H1 (cell line): ENCODE results near the gene SLC35A3. TPM values are rescaled to one million over a fixed set of nuclear protein-coding genes. Genes with fewer than 3 reads are reported as not detected.

ENCODE experiments used
- CTCF ChIA-PET: fragments of 300-600 bp; sonication (Branson Sonifier 250); formaldehyde crosslinking; loops from one replicate; lab custom pipeline; 2021; ENCODE audit not compliant: partially characterized antibody; lab: Charles Lee
- POLR2A ChIA-PET: fragments of 300-600 bp; sonication (Branson Sonifier 250); formaldehyde crosslinking; loops from one replicate; lab custom pipeline; 2021; ENCODE audit warnings: inconsistent platforms; ENCODE audit not compliant: partially characterized antibody; lab: Charles Lee
- DNase-seq, 2 experiments: peaks; one replicate each; pipeline versions ENCODE4 v3.0.0 to v3.0.0-alpha.2; 2010 to 2022; ENCODE audit warnings: low spot score in 2 of 2, low read depth in 1 of 2, mixed read lengths in 1 of 2
- FAIRE-seq: peaks from 2 replicates; lab custom pipeline; 2011; peaks lifted over from hg19 to GRCh38; lab: Jason Lieb, UNC
- H2AFZ ChIP-seq: 2 replicates; pipeline ENCODE4 v1.8.1; 2012; ENCODE audit warnings: low read length, inconsistent platforms
- H2AK5ac ChIP-seq: 2 replicates; pipeline ENCODE4 v1.6.1; 2013; ENCODE audit warnings: low read depth, low read length
- H2BK120ac ChIP-seq: replicated peaks from 2 replicates; pipeline ENCODE3; 2013; ENCODE audit warnings: low read depth, low read length, inconsistent platforms
- H2BK12ac ChIP-seq: 2 replicates; pipeline ENCODE4 v1.6.1; 2013; ENCODE audit warnings: low read depth, low read length
- H2BK15ac ChIP-seq: 2 replicates; pipeline ENCODE4 v1.6.1; 2013; ENCODE audit warnings: low read length
- H2BK20ac ChIP-seq: 2 replicates; pipeline ENCODE4 v1.6.1; 2013; ENCODE audit warnings: low read length
- H2BK5ac ChIP-seq: 2 replicates; pipeline ENCODE4 v1.6.1; 2013; ENCODE audit warnings: low read depth, low read length
- H3K14ac ChIP-seq: 2 replicates; pipeline ENCODE4 v1.6.1; 2013; ENCODE audit warnings: inconsistent platforms; ENCODE audit not compliant: insufficient read length
- H3K18ac ChIP-seq: 2 replicates; pipeline ENCODE4 v1.6.1; 2013; ENCODE audit warnings: low read length; ENCODE audit errors: extremely low read depth
- H3K23ac ChIP-seq: 2 replicates; pipeline ENCODE4 v1.6.1; 2013; ENCODE audit warnings: inconsistent platforms; ENCODE audit not compliant: insufficient read length
- H3K23me2 ChIP-seq: 2 replicates; pipeline ENCODE4 v1.6.1; 2013; ENCODE audit warnings: low read depth, low read length
- H3K27ac ChIP-seq: 2 replicates; pipeline ENCODE4 v1.6.1; 2011; ENCODE audit warnings: low read depth, low read length, inconsistent platforms
- H3K27me3 ChIP-seq, 4 experiments: replicated peaks in 1 of 4; 1 replicate in 1 of 4; 2 replicates in 3 of 4; pipeline versions ENCODE4 v1.6.1 to v1.8.1; 2011 to 2013; ENCODE audit warnings: low read length in 3 of 4, mild to moderate bottlenecking in 3 of 4, inconsistent platforms in 2 of 4, mixed read lengths in 2 of 4, moderate library complexity in 1 of 4; ENCODE audit not compliant: control insufficient read depth in 3 of 4, insufficient read depth in 3 of 4; ENCODE audit errors: extremely low read depth in 1 of 4
- H3K36me3 ChIP-seq, 4 experiments: 2 replicates each; pipeline versions ENCODE4 v1.6.1 to v1.8.1; 2011 to 2013; ENCODE audit warnings: mild to moderate bottlenecking in 4 of 4, low read length in 3 of 4, moderate library complexity in 2 of 4, control low read depth in 1 of 4, inconsistent platforms in 1 of 4; ENCODE audit not compliant: insufficient read depth in 4 of 4, control insufficient read depth in 2 of 4
- H3K4ac ChIP-seq: replicated peaks from 2 replicates; pipeline ENCODE3; 2013; ENCODE audit warnings: low read length, low read depth, mixed read lengths, inconsistent platforms; ENCODE audit not compliant: insufficient read length
- H3K4me1 ChIP-seq, 4 experiments: replicated peaks in 1 of 4; 1 replicate in 1 of 4; 2 replicates in 3 of 4; pipeline versions ENCODE4 v1.6.1 to v1.8.1; 2011 to 2013; ENCODE audit warnings: low read length in 3 of 4, inconsistent platforms in 2 of 4, mixed read lengths in 1 of 4; ENCODE audit not compliant: insufficient read depth in 4 of 4, control insufficient read depth in 3 of 4
- H3K4me2 ChIP-seq, 2 experiments: 2 replicates each; pipeline versions ENCODE4 v1.6.1 to v1.8.1; 2011 to 2013; ENCODE audit warnings: low read depth in 2 of 2, low read length in 2 of 2, control low read depth in 1 of 2, inconsistent platforms in 1 of 2, mild to moderate bottlenecking in 1 of 2; ENCODE audit not compliant: insufficient read depth in 1 of 2
- H3K4me3 ChIP-seq, 4 experiments: fragments of 200-600, 300-600 bp in 1 of 4; sonication (generic), shearing (Covaris generic), sonication (Bioruptor Twin) in 1 of 4; 2 replicates each; pipeline versions ENCODE4 v1.5.1 to v1.8.1; 2011 to 2016; ENCODE audit warnings: low read length in 4 of 4, low read depth in 3 of 4, control low read depth in 2 of 4, inconsistent platforms in 2 of 4, mild to moderate bottlenecking in 2 of 4, mixed read lengths in 1 of 4, moderate library complexity in 1 of 4; ENCODE audit not compliant: insufficient read depth in 2 of 4; ENCODE audit errors: extremely low read depth in 1 of 4
- H3K56ac ChIP-seq: replicated peaks from 2 replicates; pipeline ENCODE3; 2013; ENCODE audit warnings: low read depth, mild to moderate bottlenecking, mixed read lengths, low read length, inconsistent platforms; ENCODE audit not compliant: insufficient read length
- H3K79me1 ChIP-seq: 2 replicates; pipeline ENCODE4 v1.6.1; 2013; ENCODE audit warnings: low read depth, low read length, control low read depth
- H3K79me2 ChIP-seq, 2 experiments: 2 replicates each; pipeline versions ENCODE4 v1.6.1 to v1.8.1; 2012 to 2013; ENCODE audit warnings: low read length in 2 of 2, mild to moderate bottlenecking in 2 of 2, inconsistent platforms in 1 of 2; ENCODE audit not compliant: insufficient read depth in 2 of 2, control insufficient read depth in 1 of 2
- H3K9ac ChIP-seq, 4 experiments: replicated peaks in 1 of 4; 1 replicate in 1 of 4; 2 replicates in 3 of 4; pipeline versions ENCODE4 v1.6.1 to v1.8.1; 2011 to 2013; ENCODE audit warnings: low read depth in 3 of 4, low read length in 3 of 4, control low read depth in 2 of 4, mild to moderate bottlenecking in 2 of 4, moderate library complexity in 2 of 4, inconsistent platforms in 1 of 4; ENCODE audit errors: extremely low read depth in 1 of 4
- H3K9me3 ChIP-seq, 2 experiments: 2 replicates each; pipeline versions ENCODE4 v1.6.1 to v1.8.1; 2012 to 2013; ENCODE audit warnings: mild to moderate bottlenecking in 2 of 2, moderate library complexity in 2 of 2, control low read depth in 1 of 2, inconsistent platforms in 1 of 2, low read depth in 1 of 2, low read length in 1 of 2, mixed read lengths in 1 of 2; ENCODE audit not compliant: insufficient read depth in 2 of 2
- H4K20me1 ChIP-seq, 2 experiments: replicated peaks in 1 of 2; 2 replicates each; pipeline versions ENCODE3 to v1.8.1; 2011 to 2013; ENCODE audit warnings: inconsistent platforms in 2 of 2, low read length in 2 of 2, mild to moderate bottlenecking in 1 of 2; ENCODE audit not compliant: insufficient read depth in 2 of 2, control insufficient read depth in 1 of 2
- H4K5ac ChIP-seq: 2 replicates; pipeline ENCODE4 v1.6.1; 2013; ENCODE audit warnings: low read length, low read depth, mixed read lengths, inconsistent platforms; ENCODE audit not compliant: insufficient read length
- H4K8ac ChIP-seq: 2 replicates; pipeline ENCODE4 v1.8.0; 2013; ENCODE audit warnings: mild to moderate bottlenecking, moderate library complexity, low read length, inconsistent platforms; ENCODE audit not compliant: insufficient read depth; ENCODE audit errors: extremely low read depth
- H4K91ac ChIP-seq: replicated peaks from 2 replicates; pipeline ENCODE3; 2013; ENCODE audit warnings: low read length, mixed read lengths, inconsistent platforms; ENCODE audit not compliant: insufficient read length
- CBX5 ChIP-seq: fragments of 300-800, 300-1000 bp; sonication (generic); IDR thresholded peaks from 2 replicates; pipeline ENCODE4 v1.7.1; 2016; ENCODE audit warnings: antibody characterized with exemption, low read length, low read depth
- EZH2 ChIP-seq: fragments of 200-600 bp; sonication (generic); IDR thresholded peaks from 2 replicates; pipeline ENCODE4 v1.7.1; 2012; ENCODE audit warnings: low read depth, mild to moderate bottlenecking, moderate library complexity, low read length, inconsistent platforms; ENCODE audit not compliant: severe bottlenecking
- GABPA ChIP-seq: IDR thresholded peaks from 2 replicates; pipeline ENCODE4 v1.6.1; 2011; ENCODE audit warnings: mild to moderate bottlenecking, low read length, moderate library complexity, borderline replicate concordance; ENCODE audit not compliant: insufficient read depth
- GTF2F1 ChIP-seq: IDR thresholded peaks from 2 replicates; pipeline ENCODE4 v1.6.1; 2012; ENCODE audit warnings: low read depth, low read length, improper control_type of control experiment, borderline replicate concordance
- JUN ChIP-seq: IDR thresholded peaks from 2 replicates; pipeline ENCODE4 v1.6.1; 2011; ENCODE audit warnings: low read depth, mild to moderate bottlenecking, improper control_type of control experiment, low read length
- RAD21 ChIP-seq, 2 experiments: IDR thresholded peaks in 1 of 2; conservative IDR thresholded peaks in 1 of 2; 2 replicates each; pipeline ENCODE4 v1.6.1; 2011; ENCODE audit warnings: low read depth in 2 of 2, low read length in 2 of 2, improper control_type of control experiment in 1 of 2, inconsistent platforms in 1 of 2, mild to moderate bottlenecking in 1 of 2, moderate library complexity in 1 of 2
- TAF1 ChIP-seq: IDR thresholded peaks from 2 replicates; pipeline ENCODE4 v1.6.1; 2011; ENCODE audit warnings: mild to moderate bottlenecking, low read depth, low read length
- TAF7 ChIP-seq: optimal IDR thresholded peaks from 2 replicates; pipeline ENCODE3; 2011; ENCODE audit warnings: low read depth, mild to moderate bottlenecking, inconsistent platforms, low read length, moderate library complexity, borderline replicate concordance
- YY1 ChIP-seq: IDR thresholded peaks from 2 replicates; pipeline ENCODE4 v1.6.1; 2011; ENCODE audit warnings: low read depth, mild to moderate bottlenecking, low read length
- ZNF274 ChIP-seq: IDR thresholded peaks from 2 replicates; pipeline ENCODE4 v1.7.0; 2012; ENCODE audit warnings: low read length, borderline replicate concordance; ENCODE audit errors: extremely low read depth
- WGBS, 2 experiments: shearing (Covaris generic) in 1 of 2; methylation state at CpG; one replicate each; pipeline versions ENCODE4 v1.1.6 to v1.1.7; 2013 to 2015; ENCODE audit warnings: low lambda C conversion rate in 2 of 2, mixed read lengths in 2 of 2, inconsistent platforms in 1 of 2, low coverage in 1 of 2, missing lambda C conversion rate in 1 of 2; ENCODE audit not compliant: insufficient replicate concordance in 2 of 2, insufficient coverage in 1 of 2, insufficient read length in 1 of 2; ENCODE audit errors: extremely low coverage in 1 of 2, missing lambda C conversion rate in 1 of 2; 5-methylcytosine and 5-hydroxymethylcytosine counted together
- polyA plus RNA-seq, 7 experiments: library from polyadenylated mRNA; depleted of rRNA in 3 of 7; stranded (reverse) in 5 of 7; unstranded in 2 of 7; fragments of >200 nt in 5 of 7; fragments of 200-250 nt in 2 of 7; gene quantifications; 1 replicate in 5 of 7; 2 replicates in 1 of 7; 4 replicates in 1 of 7; pipeline versions ENCODE4 v1.2.1 to v1.2.3, GENCODE V29; 2011 to 2013; ENCODE audit warnings: missing spikeins in 2 of 7, mixed read lengths in 2 of 7
- total RNA-seq: library from RNA; stranded (reverse); fragmentation: NEBNext Ultra II Directional; extraction: Animal tissue kit (Norgen Biotek cat#: 25700); gene quantifications from 2 replicates; pipeline ENCODE4 v1.2.1, GENCODE V29; 2021
- TF ChIP-seq, protein P1 (sequence below): IDR thresholded peaks from 2 replicates; pipeline ENCODE4 v1.6.1; 2011; ENCODE audit warnings: low read length, improper control_type of control experiment
- TF ChIP-seq, protein P2 (sequence below): IDR thresholded peaks from 2 replicates; pipeline ENCODE4 v1.6.1; 2012; ENCODE audit warnings: inconsistent platforms

The SLC35A3 gene
- total and polyA plus RNA-seq, 2 of the 8 experiments (the other 6 are each of a cell fraction or from before 2014, with no cell fraction given), result 3.0 to 13.8 TPM

DNA sequence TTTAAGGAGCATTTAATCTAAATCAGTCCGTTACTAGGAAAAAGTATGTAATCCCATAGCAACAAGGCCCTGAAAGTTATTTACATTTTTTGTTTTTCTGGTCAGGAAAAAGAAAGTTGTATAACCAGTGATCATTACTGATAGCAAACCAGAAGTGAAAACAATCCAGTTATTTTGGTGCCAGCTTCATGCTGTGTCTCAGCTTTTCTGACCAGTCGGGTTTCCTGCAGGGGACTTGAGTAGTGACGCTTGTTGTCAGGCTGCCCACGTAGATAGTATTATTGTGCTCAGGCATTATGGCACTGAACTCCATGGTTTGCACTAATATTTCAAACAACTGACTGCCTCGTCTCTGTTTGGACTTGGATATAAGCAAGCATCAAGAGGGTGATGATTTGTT lies 107.7 kb downstream of the SLC35A3 start:
- Histone ChIP-seq H2BK15ac (no peak overlapping the region), H3K56ac (no peak overlapping the region), H3K4me1 (no peaks in the 10 kb centered on the region; a peak in 1 of 7 replicates), H3K27me3 (no peaks in the 10 kb centered on the region), H3K9ac (no peak overlapping the region), H2BK20ac (no peak overlapping the region), H3K23ac (no peak overlapping the region), H4K5ac (no peak overlapping the region), H2AFZ (no peak overlapping the region), H3K4ac (no peak overlapping the region), H3K79me2 (no peaks in the 10 kb centered on the region), H3K14ac (no peak overlapping the region), H3K79me1 (no peaks in the 10 kb centered on the region), H3K23me2 (no peaks in the 10 kb centered on the region), H2AK5ac (no peak overlapping the region), H3K27ac (no peak overlapping the region), H2BK12ac (no peak overlapping the region), H2BK5ac (no peak overlapping the region), H3K9me3 (no peaks in the 10 kb centered on the region), H4K20me1 (peaks cover 0 to 2% of the 10 kb centered on the region in 2 experiments), H2BK120ac (no peak overlapping the region), H4K91ac (no peak overlapping the region), H3K36me3 (peaks cover 0 to 55% (median 29%) of the 10 kb centered on the region in 4 experiments; a peak in 6 of 8 replicates), H3K18ac (no peak overlapping the region), H3K4me3 (no peak overlapping the region), H4K8ac (no peak overlapping the region), H3K4me2 (no peak overlapping the region)
- no peak for DNase-seq
- no peak for FAIRE-seq
- ChIA-PET POLR2A (interaction anchor here (1.6 kb wide), 1 partner anchor 8 kb away, joined by 3 read pairs; no protein-coding TSS in a partner anchor), CTCF (interaction anchor here (0.8 kb wide), 1 partner anchor 12 kb away, joined by 3 read pairs; no protein-coding TSS in a partner anchor)
- 90% methylated on average over 5 of the region's 5 CpGs; no CpG with 5 or more reads in 1 of the 2 experiments for WGBS, 2 experiments
- TF ChIP-seq TAF7 (no peak), TAF1 (no peak), GTF2F1 (no peak), ZNF274 (no peak), CBX5 (no peak), GABPA (no peak), JUN (no peak), EZH2 (no peak), YY1 (no peak), RAD21 (IDR thresholded peaks at IDR 0.05 in 1 of 2, conservative IDR thresholded peaks at IDR 0.05 in 1 of 2; ENCODE audit: low read depth in 2 of 2, low read length in 2 of 2) (no peak)
- TF ChIP-seq, protein P1, sequence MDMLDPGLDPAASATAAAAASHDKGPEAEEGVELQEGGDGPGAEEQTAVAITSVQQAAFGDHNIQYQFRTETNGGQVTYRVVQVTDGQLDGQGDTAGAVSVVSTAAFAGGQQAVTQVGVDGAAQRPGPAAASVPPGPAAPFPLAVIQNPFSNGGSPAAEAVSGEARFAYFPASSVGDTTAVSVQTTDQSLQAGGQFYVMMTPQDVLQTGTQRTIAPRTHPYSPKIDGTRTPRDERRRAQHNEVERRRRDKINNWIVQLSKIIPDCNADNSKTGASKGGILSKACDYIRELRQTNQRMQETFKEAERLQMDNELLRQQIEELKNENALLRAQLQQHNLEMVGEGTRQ, result no peak
- TF ChIP-seq, protein P2, sequence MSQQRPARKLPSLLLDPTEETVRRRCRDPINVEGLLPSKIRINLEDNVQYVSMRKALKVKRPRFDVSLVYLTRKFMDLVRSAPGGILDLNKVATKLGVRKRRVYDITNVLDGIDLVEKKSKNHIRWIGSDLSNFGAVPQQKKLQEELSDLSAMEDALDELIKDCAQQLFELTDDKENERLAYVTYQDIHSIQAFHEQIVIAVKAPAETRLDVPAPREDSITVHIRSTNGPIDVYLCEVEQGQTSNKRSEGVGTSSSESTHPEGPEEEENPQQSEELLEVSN, result no peak
